DOHH2 (cell line): Measurements from ENCODE around the gene HSBP1L1.

Source experiments
- CTCF ChIP-seq: fragments of 200-600 bp; sonication (generic); IDR thresholded peaks from one replicate; pipeline ENCODE4 v1.5.1; 2014; ENCODE audit warnings: antibody characterized with exemption, mild to moderate bottlenecking, low read depth, low read length; ENCODE audit not compliant: poor library complexity, severe bottlenecking
- EZH2phosphoT487 ChIP-seq: fragments of 200-600 bp; sonication (generic); IDR thresholded peaks from 2 replicates; pipeline ENCODE4 v1.6.1; 2017; ENCODE audit warnings: borderline replicate concordance, mild to moderate bottlenecking, antibody characterized with exemption, low read length, moderate library complexity, mixed read lengths

GRCh38 chr18:79974025-79974654 is 9.7 kb downstream of the HSBP1L1 start:
- no peak for TF ChIP-seq CTCF
- TF ChIP-seq EZH2phosphoT487 = no peak
